Ureter (tissue), 1 donor: ENCODE measurements around the gene CAMK1. TPM values are rescaled to one million over a fixed set of nuclear protein-coding genes. Genes with fewer than 3 reads are reported as not detected.

ENCODE experiments used
- DNase-seq: peaks from one replicate; pipeline ENCODE4 v3.0.0-alpha.2; 2020; ENCODE audit warnings: low spot score
- total RNA-seq: library from RNA; stranded (reverse); gene quantifications from one replicate; pipeline ENCODE4 v1.2.4, GENCODE V29; 2023
- donor health status: DM: yes; HTN: yes; CAD: no.

CAMK1 gene
- total RNA-seq, 1 donor from 2014 or later = 24.3 TPM

DNA sequence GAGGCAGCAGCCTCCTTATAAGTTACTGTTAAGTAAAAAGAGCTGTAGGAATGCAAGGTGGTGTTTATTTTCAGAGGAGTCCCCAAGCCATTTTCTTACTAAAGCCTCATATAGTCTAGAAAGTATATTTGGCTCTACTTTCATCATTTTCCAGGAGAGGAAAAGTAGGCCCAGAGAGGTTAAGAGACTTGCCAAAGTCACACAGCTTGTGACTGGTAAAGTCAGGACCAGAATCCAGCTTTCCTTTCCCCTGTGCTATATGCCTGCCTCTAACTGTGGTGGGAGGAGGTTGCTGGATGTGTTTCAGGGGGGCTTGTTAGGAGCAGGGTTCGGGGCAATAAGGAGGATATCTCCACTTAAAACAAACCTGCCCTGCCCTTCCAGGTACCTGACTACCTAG lies 27.2 kb downstream of the CAMK1 start:
- DNase-seq = no peak

DNA sequence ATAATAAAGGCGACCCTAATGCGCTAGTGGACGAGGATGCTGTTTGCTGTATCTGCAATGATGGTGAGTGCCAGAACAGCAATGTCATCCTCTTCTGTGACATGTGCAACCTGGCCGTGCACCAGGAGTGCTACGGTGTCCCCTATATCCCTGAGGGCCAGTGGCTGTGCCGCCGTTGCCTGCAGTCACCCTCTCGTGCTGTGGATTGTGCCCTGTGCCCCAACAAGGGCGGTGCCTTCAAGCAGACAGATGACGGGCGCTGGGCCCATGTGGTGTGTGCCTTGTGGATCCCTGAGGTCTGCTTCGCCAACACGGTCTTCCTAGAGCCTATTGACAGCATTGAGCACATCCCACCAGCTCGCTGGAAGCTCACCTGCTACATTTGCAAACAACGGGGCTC lies 30.6 kb downstream of the CAMK1 start:
- no peak for DNase-seq

DNA sequence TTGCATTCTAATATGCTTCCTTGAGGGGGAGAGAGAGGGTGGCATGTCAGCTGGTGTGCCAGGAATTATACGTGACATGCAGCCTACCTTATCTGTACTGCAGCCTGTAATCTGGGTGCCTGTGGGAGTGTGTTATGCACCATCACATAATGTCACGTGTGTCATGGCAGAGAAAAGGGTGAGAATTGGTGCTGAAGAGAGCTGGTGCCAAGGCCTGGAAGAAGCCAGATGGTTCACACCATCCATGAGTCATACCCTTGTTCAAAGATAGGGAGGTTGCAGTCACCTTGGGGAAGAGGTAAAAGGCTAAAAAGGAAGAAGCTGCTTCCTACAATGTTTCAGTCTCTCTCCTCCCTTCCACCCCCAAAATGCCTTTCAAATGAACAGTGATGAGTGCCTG lies 32.9 kb downstream of the CAMK1 start:
- DNase-seq = no peak

DNA sequence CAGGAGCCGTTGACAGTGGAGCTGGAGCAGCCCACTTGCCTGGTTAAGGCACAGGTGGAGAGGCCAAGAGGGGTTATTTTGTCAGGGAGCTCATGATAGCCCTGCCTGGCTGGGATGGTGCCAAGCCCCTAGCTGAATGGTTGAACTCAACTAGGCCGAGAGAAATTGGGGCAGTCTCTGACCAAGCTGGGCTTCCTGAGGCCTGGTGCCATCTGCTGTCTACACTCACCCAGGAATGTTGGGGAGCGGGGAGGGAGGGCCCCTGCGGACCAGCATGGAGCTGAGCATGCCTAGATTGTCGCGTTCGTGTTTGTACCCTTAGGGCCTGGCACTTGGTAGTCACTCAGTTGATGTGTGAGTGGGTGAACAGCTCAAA lies 37.0 kb downstream of the CAMK1 start:
- DNase-seq = no peak

DNA sequence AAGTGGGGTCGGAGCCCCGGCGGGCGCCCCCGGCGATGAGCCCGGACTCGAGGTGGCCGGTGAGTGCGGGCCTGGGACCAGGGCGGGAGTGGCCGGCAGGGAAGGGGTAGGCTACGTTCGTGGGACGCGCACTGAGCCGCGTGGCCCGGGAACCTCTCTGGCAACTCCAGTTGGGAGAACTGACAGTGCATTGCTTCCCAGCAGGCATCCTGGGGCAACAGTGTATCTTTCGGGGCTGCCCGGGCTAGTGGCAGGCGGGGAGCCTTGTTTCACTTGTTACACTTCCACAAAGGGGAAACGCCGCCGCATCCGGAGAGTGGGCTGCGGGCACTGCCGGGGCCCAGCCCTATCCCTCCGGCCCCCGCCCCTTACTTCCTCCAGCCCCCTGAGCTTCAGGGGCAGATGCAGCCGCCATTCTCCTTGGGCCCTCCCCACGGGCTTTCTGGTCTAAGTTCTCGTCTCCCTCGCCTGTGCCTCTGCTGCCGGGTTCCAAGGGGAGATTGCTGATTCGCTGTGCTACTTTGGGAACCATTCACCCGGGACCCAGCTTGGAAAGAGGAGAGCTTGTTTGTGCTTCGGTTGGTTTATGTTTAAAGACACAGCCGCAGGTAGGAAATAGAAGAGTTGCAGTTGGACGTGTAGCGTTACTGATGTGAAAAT lies 37.5 kb downstream of the CAMK1 start:
- DNase-seq = peak; percentile 47

DNA sequence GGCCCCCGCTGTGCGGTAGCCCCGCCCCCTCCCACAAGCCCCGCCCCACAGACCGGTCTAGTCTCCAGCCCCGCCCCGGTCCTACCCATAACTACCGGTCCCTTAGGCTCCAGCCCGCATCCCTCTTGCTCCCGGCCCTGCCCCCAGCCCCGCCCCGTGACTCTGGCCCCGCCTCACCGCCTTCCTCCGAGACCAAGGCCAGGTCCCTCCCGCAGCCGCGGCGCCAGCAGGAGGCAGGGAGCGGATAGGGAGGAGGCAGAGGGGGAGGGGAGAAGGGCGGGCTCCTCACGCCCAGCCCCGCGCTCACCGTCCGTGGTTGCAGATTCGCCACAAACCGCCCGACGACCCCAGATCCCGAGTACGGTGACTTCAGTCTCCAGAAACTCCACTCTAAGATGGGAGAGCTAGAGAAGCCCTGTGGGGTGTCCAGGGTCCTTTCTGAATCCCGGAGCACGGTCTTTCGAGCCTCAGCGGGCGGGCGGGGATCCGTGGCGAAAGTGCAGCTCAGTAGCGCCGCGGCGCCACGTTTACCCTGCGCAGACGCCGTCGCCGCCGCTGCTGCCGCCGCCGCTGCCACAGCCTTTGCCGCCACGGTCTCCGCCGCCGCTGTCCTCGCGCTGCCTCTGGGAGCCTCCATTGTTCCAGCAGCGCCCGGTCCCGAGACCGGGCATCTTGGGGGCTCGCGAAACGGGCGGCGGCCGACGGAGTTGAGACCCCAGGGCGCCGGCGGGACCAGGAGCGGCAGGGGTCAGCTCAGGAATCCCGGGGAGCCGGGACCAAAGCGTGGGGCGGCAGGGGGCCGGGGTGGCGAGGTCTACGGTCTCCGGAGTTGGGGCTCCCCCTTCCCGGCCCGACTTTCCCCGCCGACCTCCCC lies 38.3 kb downstream of the CAMK1 start, which contains the start of gene BRPF1:
Gene BRPF1 (plus strand): TSS at position 530 of the 874 bp plus-strand sequence. CDS start 2,406 bp downstream, outside the sequence.
- DNase-seq = peak; percentile 100

DNA sequence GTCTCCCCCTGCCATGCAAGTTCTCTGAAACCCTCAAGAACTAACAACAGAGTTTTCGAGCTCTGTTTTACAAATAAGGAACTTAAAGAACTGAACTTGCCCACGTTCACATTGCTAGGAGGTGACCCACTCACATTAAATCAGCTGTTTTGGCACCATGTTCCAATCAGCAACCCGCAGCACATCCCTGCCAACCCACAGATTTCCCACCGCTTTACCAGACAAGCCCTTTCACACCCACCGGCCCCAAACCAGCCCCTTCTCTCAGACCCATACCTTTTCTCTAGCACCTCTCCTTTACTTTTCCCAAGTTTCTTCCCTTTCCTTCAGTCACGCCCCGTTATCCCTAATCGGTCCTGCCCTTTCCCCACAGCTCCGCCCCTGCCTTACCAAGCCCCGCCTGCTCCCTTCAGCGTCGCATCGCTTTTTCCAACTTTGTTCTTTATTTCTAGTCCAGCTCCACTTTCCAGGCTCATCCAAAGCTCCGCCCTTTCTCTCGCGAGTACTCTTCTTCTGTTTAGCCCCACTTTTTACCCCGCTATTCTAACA lies 39.0 kb downstream of the CAMK1 start:
- no peak for DNase-seq

DNA sequence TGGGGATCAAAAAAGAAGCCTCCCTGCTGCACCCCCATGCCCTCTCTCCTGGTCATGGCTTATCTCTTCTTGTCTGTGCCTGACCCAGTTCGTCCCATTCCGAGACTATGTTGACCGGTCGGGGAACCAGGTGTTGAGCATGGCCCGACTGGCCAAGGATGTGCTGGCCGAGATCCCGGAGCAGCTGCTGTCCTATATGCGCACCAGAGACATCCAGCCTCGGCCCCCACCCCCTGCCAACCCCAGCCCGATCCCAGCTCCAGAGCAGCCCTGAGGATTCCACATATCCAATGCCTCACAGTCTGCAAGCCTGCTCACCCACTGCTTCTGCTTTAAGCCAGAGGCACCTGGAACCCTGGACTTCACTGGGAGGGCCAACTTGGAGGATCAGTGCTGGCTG lies 40.3 kb downstream of the CAMK1 start:
- no peak for DNase-seq

DNA sequence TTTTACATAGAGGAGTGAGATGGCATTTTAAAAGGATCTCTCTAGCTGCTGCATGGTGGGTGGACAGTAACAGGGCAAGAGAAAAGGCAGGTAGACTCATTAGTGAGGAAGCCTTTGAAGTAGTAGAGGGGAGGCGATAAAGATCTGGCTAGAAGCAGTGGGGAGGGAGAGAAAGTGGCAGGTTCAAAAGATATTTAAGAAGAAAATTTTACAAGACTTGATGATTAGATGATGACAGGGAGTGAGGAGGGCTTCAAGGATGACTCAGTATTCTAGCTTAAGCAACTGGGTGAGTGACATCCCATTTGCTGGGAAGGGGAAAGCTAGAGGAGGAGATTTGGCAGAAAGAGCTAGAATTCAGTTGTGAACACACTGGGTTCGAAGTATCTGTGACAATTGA lies 42.0 kb downstream of the CAMK1 start:
- DNase-seq = no peak

DNA sequence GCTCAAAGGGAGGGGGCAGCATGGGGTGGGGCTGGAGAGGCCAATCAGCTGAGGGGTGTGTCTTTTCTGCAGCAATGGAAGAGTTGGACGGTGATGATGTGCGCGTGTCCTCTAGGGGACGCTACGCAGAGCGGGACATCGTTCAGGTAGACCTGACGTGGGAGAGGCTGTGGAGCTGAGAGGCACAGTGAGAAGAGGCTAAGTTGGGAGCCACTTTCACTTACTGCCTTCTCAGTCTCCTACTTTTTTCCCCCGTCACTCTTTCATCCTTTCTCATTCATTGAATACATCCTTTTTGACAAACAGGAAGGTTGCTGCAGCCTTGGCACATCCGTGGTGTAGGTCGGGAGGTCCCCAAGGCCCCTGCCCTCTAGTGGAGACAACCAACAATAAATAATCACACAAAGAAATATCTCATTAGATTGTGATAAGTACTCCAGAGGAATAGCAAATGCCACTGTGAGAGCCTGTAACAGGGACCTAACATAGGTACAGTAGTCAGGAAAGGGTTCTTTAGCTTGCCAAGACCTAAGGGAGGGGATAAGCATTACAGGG lies 42.6 kb downstream of the CAMK1 start:
- DNase-seq = no peak

DNA sequence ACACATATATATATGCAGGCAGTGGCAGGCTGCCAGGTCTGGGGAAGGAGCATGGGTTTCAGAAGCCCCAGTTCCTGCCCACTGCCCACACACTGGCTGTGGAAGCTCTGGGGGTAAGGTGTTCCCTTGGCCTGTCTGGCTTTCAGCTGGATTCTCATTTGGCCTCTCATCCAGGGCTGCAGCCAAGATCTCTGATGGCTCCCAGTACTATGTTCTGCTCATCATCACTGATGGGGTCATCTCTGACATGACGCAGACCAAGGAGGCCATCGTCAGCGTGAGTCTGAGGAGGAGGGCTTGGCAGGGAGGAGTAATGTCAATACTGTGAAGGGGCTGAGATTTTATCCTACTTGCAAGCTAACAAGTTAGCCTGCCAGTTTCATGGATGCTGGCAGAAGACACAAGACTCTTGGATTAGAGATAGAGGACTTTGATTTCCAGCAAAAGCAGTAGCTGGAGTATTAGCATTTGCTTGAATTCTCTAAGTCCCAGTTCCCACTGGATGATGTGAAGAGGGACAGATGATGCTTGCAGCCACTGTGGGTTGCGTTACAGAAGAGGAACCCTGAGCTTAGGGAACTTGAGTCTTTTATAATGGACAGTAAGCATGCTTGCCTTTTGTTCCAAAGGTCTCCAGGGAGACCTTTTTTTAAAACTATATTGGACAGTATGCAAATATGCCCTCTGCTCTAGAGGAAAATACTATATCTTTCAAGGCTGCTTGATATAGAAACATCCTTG lies 43.8 kb downstream of the CAMK1 start:
- no peak for DNase-seq

DNA sequence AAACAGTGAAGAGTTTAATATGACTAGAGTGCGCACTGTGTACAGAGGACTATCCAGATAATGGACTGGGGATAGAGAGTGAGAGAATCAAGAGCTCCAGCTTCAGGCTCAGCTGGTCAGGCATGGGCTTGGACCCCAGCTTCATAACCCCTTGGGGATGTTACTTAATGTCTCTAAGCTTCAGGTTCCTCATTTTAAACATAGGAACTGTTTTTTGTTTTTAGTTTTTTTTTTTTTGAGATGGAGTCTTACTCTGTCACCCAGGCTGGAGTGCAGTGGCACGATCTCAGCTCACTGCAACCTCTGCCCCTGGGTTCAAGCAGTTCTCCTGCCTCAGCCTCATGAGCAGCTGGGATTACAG lies 48.1 kb downstream of the CAMK1 start:
- no peak for DNase-seq

DNA sequence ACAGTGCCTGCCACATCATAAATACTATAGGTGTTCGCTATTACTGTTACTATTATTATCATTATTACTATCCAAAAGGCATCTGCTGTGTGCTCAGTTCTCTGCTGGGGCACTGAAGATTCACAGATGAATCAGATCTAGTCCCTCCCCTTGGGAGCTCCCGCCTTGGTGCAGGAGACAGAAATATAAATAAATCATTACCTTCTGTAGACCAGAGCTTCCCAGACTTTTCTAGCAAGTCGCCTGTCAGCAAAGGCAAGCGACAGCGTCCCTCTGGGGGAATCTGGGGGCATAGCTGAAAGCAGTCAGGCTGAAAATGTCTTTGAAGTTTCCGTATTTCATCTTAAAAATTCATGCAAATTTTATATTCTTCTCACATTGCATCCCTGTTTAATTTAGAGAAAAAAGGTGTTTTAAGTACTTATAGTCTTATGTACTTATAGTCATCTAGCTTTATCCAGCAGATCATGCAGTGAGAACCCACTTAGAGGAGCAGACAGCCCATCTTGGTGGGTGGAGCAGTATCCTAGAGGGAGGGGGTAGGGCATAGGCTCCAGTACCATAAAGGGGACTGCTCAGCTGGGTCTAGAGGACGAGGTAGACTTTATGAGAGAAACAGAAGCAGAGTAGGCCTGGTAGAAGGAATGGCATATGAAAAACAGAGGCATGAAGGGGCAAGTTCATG lies 48.6 kb downstream of the CAMK1 start:
- no peak for DNase-seq

DNA sequence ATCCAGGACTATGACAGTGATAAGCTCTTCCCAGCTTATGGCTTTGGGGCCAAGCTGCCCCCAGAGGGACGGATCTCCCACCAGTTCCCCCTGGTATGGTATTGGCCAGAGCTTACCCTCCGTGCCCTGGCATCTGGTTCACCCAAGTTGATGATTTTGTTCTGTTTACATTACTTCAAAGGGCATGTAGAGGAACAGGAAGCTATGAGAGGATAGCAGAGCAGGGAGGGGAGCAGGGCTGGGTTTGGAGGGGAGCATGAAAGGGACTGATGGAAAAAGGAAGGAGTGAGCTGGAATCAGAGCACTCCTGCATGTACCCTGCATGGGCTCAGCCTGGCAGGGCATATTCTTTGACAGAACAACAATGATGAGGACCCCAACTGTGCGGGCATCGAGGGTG lies 51.6 kb downstream of the CAMK1 start:
- DNase-seq = no peak

DNA sequence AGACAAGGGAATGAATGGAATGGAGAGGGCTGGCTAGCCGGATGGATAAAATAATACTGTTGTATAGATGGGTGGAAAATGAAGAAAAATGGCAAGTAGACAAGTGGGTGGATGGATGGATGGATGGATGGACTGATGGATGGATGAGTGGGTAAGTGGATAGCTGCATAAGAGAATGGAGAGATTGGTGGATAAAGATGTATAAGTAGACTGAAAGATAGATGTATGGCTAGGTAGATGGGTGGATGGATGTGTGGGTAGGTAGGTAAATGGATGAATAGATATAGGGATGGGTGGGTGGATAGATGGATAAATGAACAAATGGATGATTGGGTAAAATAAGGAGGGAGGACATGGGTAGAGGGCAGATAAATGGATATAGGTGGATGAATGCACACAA lies 52.2 kb downstream of the CAMK1 start:
- DNase-seq = no peak

DNA sequence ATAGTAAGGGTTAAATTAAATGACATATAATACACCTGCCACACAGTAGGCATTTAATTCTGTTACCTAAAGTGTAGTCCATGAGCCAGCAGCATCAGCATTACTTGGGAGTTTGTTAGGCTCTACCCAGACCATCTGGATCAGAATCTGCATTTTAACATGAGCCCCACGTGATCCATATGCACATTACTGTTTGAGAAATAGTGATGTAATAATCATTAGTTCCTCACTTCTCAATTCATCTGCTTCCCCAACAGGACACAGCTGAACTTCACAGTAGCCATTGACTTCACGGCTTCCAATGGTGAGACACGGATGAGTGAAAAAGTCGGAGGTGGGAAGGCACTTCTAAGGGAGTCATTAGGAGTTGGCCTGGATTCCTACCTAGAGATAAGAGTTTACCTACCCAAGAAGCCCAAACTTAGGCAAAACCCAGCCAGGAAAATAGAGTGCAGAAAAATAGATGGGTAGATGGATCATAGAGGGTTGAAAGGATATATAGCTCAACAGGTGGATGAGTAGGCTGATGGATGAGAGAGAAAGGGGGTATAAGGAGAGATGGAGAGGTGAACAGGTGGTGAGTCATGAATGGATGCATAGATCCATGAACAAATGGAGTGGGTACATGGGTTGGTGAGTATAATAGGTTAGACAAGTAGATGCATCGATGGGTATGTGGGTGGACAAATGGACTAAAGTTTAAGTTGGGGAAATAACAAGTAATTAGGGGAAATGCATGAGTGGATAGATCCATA lies 52.8 kb downstream of the CAMK1 start:
- DNase-seq = no peak

DNA sequence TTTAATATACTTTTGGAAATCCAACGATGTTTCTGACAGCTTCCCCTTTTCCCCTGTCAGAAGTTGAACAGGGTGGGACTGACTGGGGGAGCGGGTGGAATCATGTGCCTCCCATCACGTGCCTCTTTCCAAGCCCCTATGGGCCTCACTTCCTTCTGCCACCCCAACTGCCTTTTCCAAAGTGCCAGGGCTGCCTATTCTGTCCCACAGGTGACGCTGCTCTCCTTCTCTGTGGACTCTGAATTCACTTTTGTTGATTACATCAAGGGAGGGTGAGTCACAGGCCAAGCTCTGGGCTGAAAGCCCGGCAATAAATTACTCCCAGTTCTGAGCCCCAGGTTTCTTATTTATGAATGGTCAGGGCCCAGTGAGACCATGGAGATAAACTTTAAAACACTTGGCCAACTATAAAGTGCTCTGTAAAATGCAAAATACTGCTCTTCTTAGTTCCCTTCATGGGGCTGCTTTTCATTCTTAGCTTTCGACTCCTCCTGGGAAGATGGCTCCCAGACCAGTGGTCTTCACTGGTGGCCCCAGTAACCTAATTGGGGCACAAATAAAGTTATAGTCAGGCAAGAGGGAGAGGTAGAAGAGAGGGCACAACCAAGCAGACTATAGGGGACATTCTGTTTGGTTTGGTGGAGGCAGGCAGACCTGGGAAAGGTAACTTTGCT lies 53.8 kb downstream of the CAMK1 start:
- DNase-seq = peak; percentile 88

DNA sequence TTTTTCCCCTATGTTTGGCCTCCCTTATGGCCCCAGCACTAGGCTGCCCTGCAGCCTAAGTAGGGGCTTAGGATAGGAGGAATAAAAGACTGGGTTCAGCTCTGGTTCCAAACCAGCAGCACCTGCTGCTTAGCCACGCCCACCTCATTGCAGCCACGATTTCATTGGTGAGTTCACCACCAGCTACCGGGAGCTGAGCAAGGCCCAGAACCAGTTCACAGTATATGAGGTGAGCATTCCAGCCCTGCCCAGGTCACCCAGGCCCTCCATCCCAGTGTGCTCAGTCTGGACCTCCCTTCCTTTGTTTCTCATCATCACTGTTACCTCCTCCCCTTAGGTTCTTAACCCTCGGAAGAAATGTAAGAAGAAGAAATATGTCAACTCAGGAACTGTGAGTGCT lies 54.6 kb downstream of the CAMK1 start:
- no peak for DNase-seq

DNA sequence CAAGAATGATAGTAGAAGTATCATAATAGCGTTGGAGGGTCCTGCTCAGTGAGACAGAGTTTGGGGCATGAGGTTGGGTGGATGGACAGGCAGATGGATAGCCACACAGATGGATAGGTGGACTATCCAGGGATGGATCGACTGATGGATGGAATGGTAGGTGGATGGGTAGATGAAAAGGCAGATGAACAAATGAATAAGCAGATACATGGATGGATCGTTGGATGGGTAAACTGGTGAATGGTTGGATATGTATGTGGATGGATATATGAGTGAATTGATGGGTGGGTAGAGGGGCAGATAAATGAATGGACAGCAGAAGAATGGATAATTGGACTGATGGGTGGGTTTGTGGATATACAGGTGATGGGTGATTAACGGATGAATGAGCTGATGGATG lies 56.6 kb downstream of the CAMK1 start:
- no peak for DNase-seq

DNA sequence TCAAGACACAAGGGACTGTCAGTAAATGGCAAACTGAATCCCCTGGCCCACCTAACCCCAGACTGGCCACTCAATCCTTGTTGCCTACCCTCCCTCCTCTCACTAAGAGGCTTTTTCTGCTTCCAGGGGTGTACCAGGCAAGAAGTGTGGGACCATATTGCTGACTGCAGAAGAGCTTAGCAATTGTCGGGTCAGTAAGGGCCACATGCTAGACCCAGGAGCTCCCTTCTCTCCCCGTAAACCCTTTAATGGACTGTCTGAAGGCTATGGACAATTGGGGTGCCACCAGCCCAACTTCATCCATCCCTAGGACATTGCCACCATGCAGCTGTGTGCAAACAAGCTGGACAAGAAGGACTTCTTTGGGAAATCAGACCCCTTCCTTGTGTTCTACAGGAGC lies 57.3 kb downstream of the CAMK1 start:
- no peak for DNase-seq
